Transverse colon (tissue), 4 donors: ENCODE measurements around the gene SSH2. TPM values are rescaled to one million over a fixed set of nuclear protein-coding genes. Genes with fewer than 3 reads are reported as not detected.

ENCODE experiments used
- DNase-seq: peaks from one replicate; pipeline ENCODE4 v3.0.0-alpha.2; 2019
- H3K27ac ChIP-seq, 4 donors: fragments of 200-600 bp; sonication (generic); 2 replicates each; pipeline ENCODE4 v1.5.1; 2016 to 2018; ENCODE audit warnings: inconsistent platforms in 4 of 4
- H3K27me3 ChIP-seq: fragments of 200-600 bp; sonication (generic); 2 replicates; pipeline ENCODE4 v1.5.1; 2017; ENCODE audit warnings: inconsistent platforms
- H3K36me3 ChIP-seq, 4 donors: fragments of 200-600 bp; sonication (generic); 2 replicates each; pipeline ENCODE4 v1.5.1; 2017 to 2019; ENCODE audit warnings: inconsistent platforms in 4 of 4
- H3K4me1 ChIP-seq, 4 donors: fragments of 200-600 bp; sonication (generic); 2 replicates each; pipeline ENCODE4 v1.5.1; 2017 to 2020; ENCODE audit warnings: inconsistent platforms in 4 of 4
- H3K4me3 ChIP-seq, 4 donors: fragments of 200-600 bp; sonication (generic); 1 replicate in 1 of 4; 2 replicates in 3 of 4; pipeline versions ENCODE4 v1.5.1 to v1.6.1; 2017 to 2019; ENCODE audit warnings: inconsistent platforms in 4 of 4
- H3K9me3 ChIP-seq, 2 donors: fragments of 200-600 bp; sonication (generic); 2 replicates each; pipeline ENCODE4 v1.5.1; 2017 to 2019; ENCODE audit warnings: inconsistent platforms in 2 of 2
- CTCF ChIP-seq, 5 experiments: fragments of 200-600 bp in 3 of 5; fragments of 450-650 bp in 2 of 5; sonication (generic) in 3 of 5; IDR thresholded peaks; 1 replicate in 2 of 5; 2 replicates in 3 of 5; pipeline ENCODE4 v1.5.1; 2016 to 2017; ENCODE audit warnings: antibody characterized with exemption in 5 of 5, inconsistent platforms in 3 of 5, mild to moderate bottlenecking in 2 of 5, moderate library complexity in 1 of 5
- EP300 ChIP-seq: sonication (generic); formaldehyde crosslinking; IDR thresholded peaks from one replicate; pipeline ENCODE4 v1.6.1; 2017; ENCODE audit warnings: antibody characterized with exemption, low read depth
- POLR2A ChIP-seq: fragments of 450-650 bp; IDR thresholded peaks from one replicate; pipeline ENCODE4 v1.6.1; 2016; ENCODE audit warnings: antibody characterized with exemption, mild to moderate bottlenecking, moderate library complexity
- POLR2AphosphoS5 ChIP-seq, 3 donors: sonication (generic); formaldehyde crosslinking; IDR thresholded peaks; one replicate each; pipeline ENCODE4 v1.6.1; 2016; ENCODE audit warnings: antibody characterized with exemption in 3 of 3
- WGBS, 2 donors: methylation state at CpG; one replicate each; pipeline ENCODE4 v1.1.5; 2018; ENCODE audit warnings: low coverage in 1 of 2; 5-methylcytosine and 5-hydroxymethylcytosine counted together
- in situ Hi-C, 4 donors: fragments of 200-750 bp; cut with MboI; loops; one replicate each; pipeline versions ENCODE4 v1.15.0 to v1.15.1; 2017; ENCODE audit warnings: low sequenced_read_pairs in 3 of 4, low pct_ligation_motif_present in 1 of 4, low pct_unique_long_range_greater_than_20kb in 1 of 4
- intact Hi-C: fragments of 100-400 bp; cut with DNase I; formaldehyde crosslinking; loops from one replicate; pipeline ENCODE4 v1.15.1; 2023; ENCODE audit warnings: low total_unique reads
- total RNA-seq, 4 donors: library from RNA; depleted of rRNA; stranded (reverse); fragments of >200 nt; gene quantifications; one replicate each; pipeline ENCODE4 v1.1.0, GENCODE V29; 2016

Gene SSH2
- total RNA-seq, 4 donors from 2014 or later: 15.3 to 99.9 (median 46.0) TPM

GRCh38 chr17:29821897-29822296 is 108.1 kb downstream of the SSH2 start:
- in situ Hi-C loops: loop anchor here in 2 of 4 donors (25.0 kb wide), 1 partner anchor 265 kb away; no protein-coding TSS in a partner anchor
- intact Hi-C loops: loop anchor here (1.0 kb wide), 1 partner anchor 26 kb away; no protein-coding TSS in a partner anchor
- Histone ChIP-seq H3K4me3 (no peak overlapping the region), H3K4me1 (peaks cover 0 to 38% (median 14%) of the 10 kb centered on the region in 4 donors), H3K36me3 (no peaks in the 10 kb centered on the region), H3K27ac (no peak overlapping the region), H3K9me3 (no peaks in the 10 kb centered on the region), H3K27me3 (no peaks in the 10 kb centered on the region)
- 43% methylated on average over 1 of the region's 1 CpG; no CpG with 5 or more reads in 1 of the 2 donors for WGBS, 2 donors
- DNase-seq: no peak
- no peak for TF ChIP-seq POLR2A
- TF ChIP-seq POLR2AphosphoS5 (IDR thresholded peaks at IDR 0.05): no peak
- no peak for TF ChIP-seq EP300
- no peak for TF ChIP-seq CTCF (IDR thresholded peaks at IDR 0.05)

- DNase-seq: no peak
- H3K9me3 ChIP-seq: no peaks in the 10 kb centered on the region
- WGBS, 2 donors: 66 to 71% methylated on average over 1 of the region's 1 CpG
- no peaks in the 10 kb centered on the region for H3K27me3 ChIP-seq
- H3K36me3 ChIP-seq: no peaks in the 10 kb centered on the region
- no peak for TF ChIP-seq POLR2AphosphoS5 (IDR thresholded peaks at IDR 0.05)
- no peak for TF ChIP-seq POLR2A
- in situ Hi-C loops: loop anchor here in 2 of 4 donors (25.0 kb wide), 1 partner anchor 267 kb away; no protein-coding TSS in a partner anchor
- no peak overlapping the region for H3K27ac ChIP-seq
- H3K4me1 ChIP-seq: peaks cover 0 to 29% (median 10%) of the 10 kb centered on the region in 4 donors
- H3K4me3 ChIP-seq: no peak overlapping the region
- intact Hi-C loops: no loop called here
Measured at GRCh38 chr17:29820425-29820824, 109.6 kb downstream of the SSH2 start.

- Histone ChIP-seq H3K27ac (no peak overlapping the region), H3K27me3 (no peaks in the 10 kb centered on the region), H3K36me3 (no peaks in the 10 kb centered on the region), H3K4me3 (no peak overlapping the region), H3K4me1 (peaks cover 0 to 4% (median 2%) of the 10 kb centered on the region in 4 donors), H3K9me3 (no peaks in the 10 kb centered on the region)
- TF ChIP-seq CTCF (IDR thresholded peaks at IDR 0.05) (peak; percentile 73 to 83 (median 77)), EP300 (no peak)
- intact Hi-C loops: loop anchor here (2.0 to 5.0 kb wide), 2 partner anchors 123 to 285 kb away; partner anchors contain the start of gene SSH2
- 0 to 68% methylated on average over 3 to 14 of the region's 14 CpGs for WGBS, 2 donors
- in situ Hi-C loops: loop anchor here (5.0 to 25.0 kb wide), 4 partner anchors 125 to 280 kb away; partner anchors contain the start of gene SSH2 (in 4 of the 4)
- DNase-seq: peak; percentile 74
Measured at GRCh38 chr17:29807520-29808361, 122.3 kb downstream of the SSH2 start.

GRCh38 chr17:29802246-29802645 is 127.8 kb downstream of the SSH2 start:
- H3K9me3 ChIP-seq: no peaks in the 10 kb centered on the region
- H3K27ac ChIP-seq: no peak overlapping the region
- intact Hi-C loops: no loop called here
- H3K4me3 ChIP-seq: no peak overlapping the region
- in situ Hi-C loops: loop anchor here (10.0 to 25.0 kb wide), 3 partner anchors 133 to 285 kb away; partner anchors contain the start of gene SSH2 (in 2 of the 4)
- peaks cover 0 to under 1% (median 0%) of the 10 kb centered on the region in 4 donors for H3K4me1 ChIP-seq
- H3K27me3 ChIP-seq: no peaks in the 10 kb centered on the region
- no peak for DNase-seq
- 97% methylated on average over 3 of the region's 3 CpGs for WGBS, 2 donors
- no peaks in the 10 kb centered on the region for H3K36me3 ChIP-seq
- TF ChIP-seq CTCF (IDR thresholded peaks at IDR 0.05) (no peak), EP300 (no peak), POLR2A (no peak), POLR2AphosphoS5 (IDR thresholded peaks at IDR 0.05) (no peak)
